MCF 10A (cell line): ENCODE results near the gene PPT1. TPM values are rescaled to one million over a fixed set of nuclear protein-coding genes. Genes with fewer than 3 reads are reported as not detected.

Experiments used
- BruUV-seq: library from RNA; stranded (reverse); fragments of 400-500 nt; replicated peaks from 2 replicates; lab custom pipeline; 2021; lab: Mats Ljungman, UMichigan
- CTCF ChIA-PET: fragments of 300-600 bp; sonication (Branson Sonifier 250); formaldehyde crosslinking; extraction: SDS; loops from one replicate; lab custom pipeline; 2021; ENCODE audit warnings: antibody characterized with exemption, inconsistent platforms; lab: Yijun Ruan, JAX
- POLR2A ChIA-PET: fragments of 300-600, 350-650 bp; sonication (Branson Sonifier 250); formaldehyde crosslinking; extraction: SDS; loops from one replicate; lab custom pipeline; 2020; ENCODE audit warnings: antibody characterized with exemption, inconsistent platforms; lab: Yijun Ruan, JAX
- DNase-seq: peaks from one replicate; pipeline ENCODE4 v3.0.0-alpha.2; 2018; ENCODE audit not compliant: unreplicated experiment
- H3K27ac Mint-ChIP-seq: one replicate; pipeline ENCODE4 v1.8.0; 2022; ENCODE audit warnings: mild to moderate bottlenecking, low read depth, mixed read lengths; ENCODE audit not compliant: unreplicated experiment
- H3K27me3 Mint-ChIP-seq: one replicate; pipeline ENCODE4 v1.8.0; 2022; ENCODE audit warnings: mixed read lengths; ENCODE audit not compliant: insufficient read depth, unreplicated experiment
- H3K36me3 Mint-ChIP-seq: one replicate; pipeline ENCODE4 v1.8.0; 2022; ENCODE audit warnings: mild to moderate bottlenecking, moderate library complexity, mixed read lengths; ENCODE audit not compliant: insufficient read depth, unreplicated experiment
- H3K4me1 Mint-ChIP-seq: one replicate; pipeline ENCODE4 v1.8.0; 2022; ENCODE audit warnings: mixed read lengths; ENCODE audit not compliant: insufficient read depth, unreplicated experiment
- H3K4me3 Mint-ChIP-seq: one replicate; pipeline ENCODE4 v1.8.0; 2022; ENCODE audit warnings: mild to moderate bottlenecking, moderate library complexity, mixed read lengths; ENCODE audit not compliant: unreplicated experiment
- H3K9me3 Mint-ChIP-seq: one replicate; pipeline ENCODE4 v1.8.0; 2022; ENCODE audit warnings: mixed read lengths; ENCODE audit not compliant: unreplicated experiment
- intact Hi-C: fragments of 100-400 bp; cut with micrococcal nuclease; formaldehyde crosslinking; loops from 2 replicates; pipeline ENCODE4 v1.14.1; 2022
- total RNA-seq: library from RNA; stranded (reverse); gene quantifications from 2 replicates; pipeline ENCODE4 v1.2.3, GENCODE V29; 2022
- TF ChIP-seq, protein P1 (sequence below): fragments of 200-600 bp; IDR thresholded peaks from one replicate; pipeline ENCODE4 v1.8.0; 2022; ENCODE audit warnings: antibody characterized with exemption, mild to moderate bottlenecking; ENCODE audit not compliant: unreplicated experiment

PPT1 gene
- total RNA-seq, 1 experiment from 2014 or later = 55.4 TPM

DNA sequence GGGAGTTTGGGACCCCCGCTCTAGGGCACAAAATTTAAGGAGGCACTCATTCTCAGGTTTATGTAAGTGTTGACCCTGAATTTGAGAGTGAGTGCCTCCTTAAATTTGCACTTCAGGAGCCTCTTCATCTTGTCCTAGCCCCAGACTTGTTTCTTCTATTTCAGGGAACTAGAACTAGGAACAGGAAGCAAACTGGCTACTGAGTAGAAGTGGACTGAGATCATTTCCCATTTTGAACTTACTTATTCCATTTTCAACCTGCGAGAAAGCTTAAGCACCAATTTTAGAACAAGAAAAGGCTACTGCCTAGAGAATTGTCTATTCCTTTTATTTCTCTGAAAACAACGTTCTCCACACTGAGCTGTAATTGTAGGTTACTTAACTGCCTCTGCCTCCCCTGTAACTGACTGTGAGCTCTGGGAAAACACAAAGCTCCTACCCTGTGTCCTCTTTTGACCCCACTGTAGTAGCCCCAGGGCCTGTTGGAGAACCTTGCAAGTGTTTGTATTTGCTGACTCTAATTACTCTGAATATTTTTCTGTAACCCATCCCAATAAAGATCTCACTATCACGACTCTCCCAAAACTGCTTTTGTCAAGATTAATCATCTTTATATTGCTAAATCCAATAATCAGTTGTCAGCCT is 2.5 kb downstream of the PPT1 start:
- no peak for DNase-seq
- Mint-ChIP-seq H3K27ac (no peak overlapping the region), H3K9me3 (no peaks in the 10 kb centered on the region), H3K4me1 (peaks cover 22% of the 10 kb centered on the region), H3K27me3 (no peaks in the 10 kb centered on the region), H3K36me3 (peaks cover 32% of the 10 kb centered on the region), H3K4me3 (no peak overlapping the region)
- TF ChIP-seq, protein P1, sequence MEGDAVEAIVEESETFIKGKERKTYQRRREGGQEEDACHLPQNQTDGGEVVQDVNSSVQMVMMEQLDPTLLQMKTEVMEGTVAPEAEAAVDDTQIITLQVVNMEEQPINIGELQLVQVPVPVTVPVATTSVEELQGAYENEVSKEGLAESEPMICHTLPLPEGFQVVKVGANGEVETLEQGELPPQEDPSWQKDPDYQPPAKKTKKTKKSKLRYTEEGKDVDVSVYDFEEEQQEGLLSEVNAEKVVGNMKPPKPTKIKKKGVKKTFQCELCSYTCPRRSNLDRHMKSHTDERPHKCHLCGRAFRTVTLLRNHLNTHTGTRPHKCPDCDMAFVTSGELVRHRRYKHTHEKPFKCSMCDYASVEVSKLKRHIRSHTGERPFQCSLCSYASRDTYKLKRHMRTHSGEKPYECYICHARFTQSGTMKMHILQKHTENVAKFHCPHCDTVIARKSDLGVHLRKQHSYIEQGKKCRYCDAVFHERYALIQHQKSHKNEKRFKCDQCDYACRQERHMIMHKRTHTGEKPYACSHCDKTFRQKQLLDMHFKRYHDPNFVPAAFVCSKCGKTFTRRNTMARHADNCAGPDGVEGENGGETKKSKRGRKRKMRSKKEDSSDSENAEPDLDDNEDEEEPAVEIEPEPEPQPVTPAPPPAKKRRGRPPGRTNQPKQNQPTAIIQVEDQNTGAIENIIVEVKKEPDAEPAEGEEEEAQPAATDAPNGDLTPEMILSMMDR = no peak
- ChIA-PET CTCF (interaction anchor here (0.6 kb wide), 1 partner anchor 57 kb away, joined by 3 read pairs; no protein-coding TSS in a partner anchor), POLR2A (no interaction called here)
- BruUV-seq = no TSS peak
- intact Hi-C loops = no loop called here

- no peak for DNase-seq
- H3K36me3 Mint-ChIP-seq = peaks cover 48% of the 10 kb centered on the region
- H3K4me1 Mint-ChIP-seq = peaks cover 22% of the 10 kb centered on the region
- CTCF ChIA-PET = interaction anchor here (0.6 to 1.4 kb wide), 3 partner anchors 9 to 112 kb away, joined by 3 to 5 read pairs (median 3); no protein-coding TSS in a partner anchor
- TF ChIP-seq, protein P1 = no peak
- H3K9me3 Mint-ChIP-seq = no peaks in the 10 kb centered on the region
- no peaks in the 10 kb centered on the region for H3K27me3 Mint-ChIP-seq
- POLR2A ChIA-PET = no interaction called here
- H3K4me3 Mint-ChIP-seq = no peak overlapping the region
- BruUV-seq = no TSS peak
- no peak overlapping the region for H3K27ac Mint-ChIP-seq
- intact Hi-C loops = no loop called here
These were observed 4.1 kb downstream of the PPT1 start for GRCh38 chr1:40092706-40093639.

DNA sequence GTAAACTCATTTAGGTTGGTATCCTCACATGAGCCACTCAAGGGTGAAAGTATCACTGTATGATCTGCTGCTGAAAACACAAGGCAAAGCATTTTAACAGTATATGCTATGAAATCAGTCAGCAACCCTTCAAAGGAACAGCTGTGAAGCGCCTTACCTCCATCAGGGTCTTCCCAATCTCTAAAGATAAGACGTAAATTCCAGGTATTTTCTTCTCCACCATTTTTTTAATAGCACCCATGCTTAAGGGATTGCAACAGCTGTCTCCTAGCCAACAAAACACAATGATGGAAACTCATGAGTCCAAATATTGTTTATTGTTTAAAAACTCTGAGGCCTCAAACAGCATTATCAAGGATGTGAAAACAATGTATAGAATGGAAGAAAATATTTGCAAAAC is 4.8 kb downstream of the PPT1 start:
- no peaks in the 10 kb centered on the region for H3K27me3 Mint-ChIP-seq
- BruUV-seq = no TSS peak
- no peak overlapping the region for H3K4me3 Mint-ChIP-seq
- no peaks in the 10 kb centered on the region for H3K9me3 Mint-ChIP-seq
- H3K4me1 Mint-ChIP-seq = peaks cover 17% of the 10 kb centered on the region
- no peak overlapping the region for H3K27ac Mint-ChIP-seq
- CTCF ChIA-PET = interaction anchor here (1.2 to 2.5 kb wide), 3 partner anchors 51 to 346 kb away, joined by 5 to 9 read pairs (median 8); no protein-coding TSS in a partner anchor
- H3K36me3 Mint-ChIP-seq = peaks cover 50% of the 10 kb centered on the region
- no peak for DNase-seq
- intact Hi-C loops = no loop called here
- POLR2A ChIA-PET = no interaction called here
- TF ChIP-seq, protein P1 = no peak
